Fibroblast of villous mesenchyme (primary cell): Measurements from ENCODE around the gene RHOBTB1. TPM values are rescaled to one million over a fixed set of nuclear protein-coding genes. Genes with fewer than 3 reads are reported as not detected.
A peak's percentile ranks its signal among the peaks of the same experiment; 100 is the strongest.
"Not testable (repeated sequence)": the region's sequence is repeated elsewhere in the genome, so short reads cannot be mapped to it uniquely, and the experiment has no call there.

Source experiments
- DNase-seq: peaks from one replicate; pipeline ENCODE4 v3.0.0-alpha.2; 2010; ENCODE audit warnings: low read depth
- H3K4me3 ChIP-seq: 2 replicates; pipeline ENCODE4 v1.5.1; 2011; ENCODE audit warnings: low read depth, mild to moderate bottlenecking, low read length
- CTCF ChIP-seq: IDR thresholded peaks from 2 replicates; pipeline ENCODE4 v1.5.1; 2012; ENCODE audit warnings: low read depth, mild to moderate bottlenecking, low read length; ENCODE audit not compliant: insufficient read depth
- total RNA-seq: library from RNA; depleted of rRNA; stranded (reverse); fragments of >200 nt; gene quantifications from 2 replicates; pipeline ENCODE4 v1.2.3, GENCODE V29; 2012

The RHOBTB1 gene
- total RNA-seq, 1 donor = 26.8 TPM

- H3K4me3 ChIP-seq = no peak overlapping the region
- TF ChIP-seq CTCF = no peak
- DNase-seq = no peak
These were observed 35.1 kb downstream of the RHOBTB1 start for GRCh38 chr10:60908896-60909295.

- peak; percentile 16 for DNase-seq
- no peak for TF ChIP-seq CTCF
- no peak overlapping the region for H3K4me3 ChIP-seq
These were observed 36.0 kb downstream of the RHOBTB1 start for GRCh38 chr10:60908031-60908430.

- DNase-seq = no peak
- no peak overlapping the region for H3K4me3 ChIP-seq
- no peak for TF ChIP-seq CTCF
These were observed 36.7 kb downstream of the RHOBTB1 start for GRCh38 chr10:60907236-60907635.

- DNase-seq, H3K4me3 ChIP-seq: not testable (repeated sequence)
These were observed 37.2 kb downstream of the RHOBTB1 start for GRCh38 chr10:60906825-60907224.

- H3K4me3 ChIP-seq = no peak overlapping the region
- TF ChIP-seq CTCF = no peak
- no peak for DNase-seq
These were observed 37.6 kb downstream of the RHOBTB1 start for GRCh38 chr10:60906411-60906810.

GRCh38 chr10:60905580-60905979, 38.4 kb downstream of the RHOBTB1 start:
- DNase-seq = no peak
- H3K4me3 ChIP-seq = no peak overlapping the region
- TF ChIP-seq CTCF = no peak

GRCh38 chr10:60903096-60903495, 40.9 kb downstream of the RHOBTB1 start:
- no peak overlapping the region for H3K4me3 ChIP-seq
- no peak for DNase-seq
- no peak for TF ChIP-seq CTCF
